Osteoblast (primary cell): ENCODE measurements around the gene CASZ1. TPM values are rescaled to one million over a fixed set of nuclear protein-coding genes. Genes with fewer than 3 reads are reported as not detected.

Source experiments
- DNase-seq: peaks from one replicate; pipeline ENCODE4 v3.0.0; 2011; ENCODE audit warnings: low spot score, mixed read lengths; ENCODE audit not compliant: insufficient read length; ENCODE audit errors: missing footprints
- H2AFZ ChIP-seq: 2 replicates; pipeline ENCODE4 v1.6.0; 2011; ENCODE audit warnings: mild to moderate bottlenecking, low read length
- H3K27ac ChIP-seq: 2 replicates; pipeline ENCODE4 v1.5.1; 2011; ENCODE audit warnings: mild to moderate bottlenecking, low read depth, low read length, moderate library complexity
- H3K27me3 ChIP-seq: 2 replicates; pipeline ENCODE4 v1.6.0; 2012; ENCODE audit warnings: mild to moderate bottlenecking, control low read depth, inconsistent platforms, low read length, moderate library complexity; ENCODE audit not compliant: insufficient read depth
- H3K36me3 ChIP-seq: 2 replicates; pipeline ENCODE4 v1.5.1; 2011; ENCODE audit warnings: mild to moderate bottlenecking, low read length, control low read depth, moderate library complexity; ENCODE audit not compliant: insufficient read depth
- H3K4me1 ChIP-seq: 2 replicates; pipeline ENCODE4 v1.5.1; 2011; ENCODE audit warnings: mild to moderate bottlenecking, low read length, control low read depth, moderate library complexity; ENCODE audit not compliant: insufficient read depth
- H3K4me2 ChIP-seq: 2 replicates; pipeline ENCODE4 v1.6.0; 2011; ENCODE audit warnings: mild to moderate bottlenecking, low read length; ENCODE audit not compliant: insufficient read depth
- H3K4me3 ChIP-seq: fragments of 200-600 bp; sonication (generic); 3 replicates; pipeline ENCODE4 v1.5.1; 2012; ENCODE audit warnings: mild to moderate bottlenecking, low read length, inconsistent platforms; ENCODE audit not compliant: insufficient read depth
- H3K79me2 ChIP-seq: 2 replicates; pipeline ENCODE4 v1.6.0; 2012; ENCODE audit warnings: mild to moderate bottlenecking, low read length, control low read depth, inconsistent platforms; ENCODE audit not compliant: insufficient read depth
- H3K9me3 ChIP-seq: 2 replicates; pipeline ENCODE4 v1.5.1; 2011; ENCODE audit warnings: low read depth, low read length, control low read depth
- H4K20me1 ChIP-seq: 2 replicates; pipeline ENCODE4 v1.6.0; 2012; ENCODE audit warnings: mild to moderate bottlenecking, low read length, control low read depth; ENCODE audit not compliant: insufficient read depth
- CTCF ChIP-seq: IDR thresholded peaks from 2 replicates; pipeline ENCODE4 v1.5.1; 2011; ENCODE audit warnings: mild to moderate bottlenecking, low read depth, low read length, moderate library complexity; ENCODE audit errors: extremely low read depth
- total RNA-seq: library from RNA; depleted of rRNA; stranded (reverse); fragments of >200 nt; gene quantifications from 2 replicates; pipeline ENCODE4 v1.2.3, GENCODE V29; 2012

CASZ1 gene
- total RNA-seq, 1 donor, result 0.36 TPM

GRCh38 chr1:10598389-10598702 is 198.1 kb downstream of the CASZ1 start:
- Histone ChIP-seq H2AFZ (no peak overlapping the region), H3K4me1 (peaks cover 14% of the 10 kb centered on the region), H3K36me3 (peaks cover 3% of the 10 kb centered on the region), H3K79me2 (no peaks in the 10 kb centered on the region), H3K9me3 (no peaks in the 10 kb centered on the region), H3K4me2 (no peak overlapping the region), H4K20me1 (no peaks in the 10 kb centered on the region), H3K27ac (no peak overlapping the region), H3K4me3 (no peak overlapping the region), H3K27me3 (no peaks in the 10 kb centered on the region)
- no peak for TF ChIP-seq CTCF
- no peak for DNase-seq

GRCh38 chr1:10597492-10598388 is 198.7 kb downstream of the CASZ1 start:
- no peaks in the 10 kb centered on the region for H4K20me1 ChIP-seq
- H3K27ac ChIP-seq, result no peak overlapping the region
- no peaks in the 10 kb centered on the region for H3K79me2 ChIP-seq
- no peak for DNase-seq
- H3K36me3 ChIP-seq, result peaks cover 3% of the 10 kb centered on the region
- no peak overlapping the region for H3K4me3 ChIP-seq
- H2AFZ ChIP-seq, result no peak overlapping the region
- H3K9me3 ChIP-seq, result no peaks in the 10 kb centered on the region
- no peak for TF ChIP-seq CTCF
- no peaks in the 10 kb centered on the region for H3K27me3 ChIP-seq
- H3K4me1 ChIP-seq, result peaks cover 14% of the 10 kb centered on the region
- no peak overlapping the region for H3K4me2 ChIP-seq

GRCh38 chr1:10596780-10597179 is 199.7 kb downstream of the CASZ1 start:
- H3K79me2 ChIP-seq, result no peaks in the 10 kb centered on the region
- H3K27me3 ChIP-seq, result no peaks in the 10 kb centered on the region
- no peaks in the 10 kb centered on the region for H4K20me1 ChIP-seq
- H2AFZ ChIP-seq, result no peak overlapping the region
- no peak overlapping the region for H3K27ac ChIP-seq
- H3K4me1 ChIP-seq, result peaks cover 14% of the 10 kb centered on the region
- no peak for TF ChIP-seq CTCF
- H3K4me2 ChIP-seq, result no peak overlapping the region
- DNase-seq, result no peak
- H3K4me3 ChIP-seq, result no peak overlapping the region
- no peaks in the 10 kb centered on the region for H3K9me3 ChIP-seq
- peaks cover 3% of the 10 kb centered on the region for H3K36me3 ChIP-seq

- no peak for DNase-seq
- H3K27ac ChIP-seq, result no peak overlapping the region
- H4K20me1 ChIP-seq, result peaks cover 4% of the 10 kb centered on the region
- no peaks in the 10 kb centered on the region for H3K27me3 ChIP-seq
- H3K9me3 ChIP-seq, result no peaks in the 10 kb centered on the region
- peaks cover 10% of the 10 kb centered on the region for H3K4me1 ChIP-seq
- H2AFZ ChIP-seq, result no peak overlapping the region
- TF ChIP-seq CTCF, result no peak
- H3K36me3 ChIP-seq, result no peaks in the 10 kb centered on the region
- H3K4me2 ChIP-seq, result no peak overlapping the region
- H3K79me2 ChIP-seq, result no peaks in the 10 kb centered on the region
- H3K4me3 ChIP-seq, result no peak overlapping the region
These were observed 201.7 kb downstream of the CASZ1 start for GRCh38 chr1:10594595-10595223.
